ENCODE results near the gene TMEM255B.

- no peak for TF ChIP-seq CTCF (conservative IDR thresholded peaks at IDR 0.05)
- TF ChIP-seq ZFX (IDR thresholded peaks at IDR 0.05) = no peak
These were observed 47.5 kb downstream of the TMEM255B start for GRCh38 chr13:113806526-113806925.
